ENCODE measurements around the gene MAN1C1.

Gene MAN1C1

DNA sequence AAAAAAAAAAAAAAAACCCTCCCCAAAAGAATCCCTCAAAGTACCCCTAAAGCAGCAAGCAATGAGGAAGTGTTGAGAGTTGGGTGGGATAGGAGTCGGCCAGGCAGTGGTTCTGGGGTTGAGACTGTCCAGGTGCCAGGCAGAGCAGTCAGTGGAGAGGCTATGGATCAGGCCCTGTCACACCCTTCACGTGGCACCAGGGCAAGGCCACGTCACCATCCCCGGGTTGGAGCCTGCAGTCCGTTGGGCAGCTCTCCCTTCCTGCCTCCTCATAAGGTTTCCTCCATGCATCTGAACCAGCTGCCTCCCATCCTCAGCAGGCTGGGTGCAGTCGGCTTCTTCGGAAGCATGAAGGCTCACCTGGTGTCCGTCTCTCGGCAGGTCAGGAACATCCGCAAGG lies 146.9 kb downstream of the MAN1C1 start:
- no peak for DNase-seq (ENCODE audit: low read depth)

GRCh38 chr1:25765136-25765922 lies 148.7 kb downstream of the MAN1C1 start:
- no peak for DNase-seq (ENCODE audit: low read depth)

DNA sequence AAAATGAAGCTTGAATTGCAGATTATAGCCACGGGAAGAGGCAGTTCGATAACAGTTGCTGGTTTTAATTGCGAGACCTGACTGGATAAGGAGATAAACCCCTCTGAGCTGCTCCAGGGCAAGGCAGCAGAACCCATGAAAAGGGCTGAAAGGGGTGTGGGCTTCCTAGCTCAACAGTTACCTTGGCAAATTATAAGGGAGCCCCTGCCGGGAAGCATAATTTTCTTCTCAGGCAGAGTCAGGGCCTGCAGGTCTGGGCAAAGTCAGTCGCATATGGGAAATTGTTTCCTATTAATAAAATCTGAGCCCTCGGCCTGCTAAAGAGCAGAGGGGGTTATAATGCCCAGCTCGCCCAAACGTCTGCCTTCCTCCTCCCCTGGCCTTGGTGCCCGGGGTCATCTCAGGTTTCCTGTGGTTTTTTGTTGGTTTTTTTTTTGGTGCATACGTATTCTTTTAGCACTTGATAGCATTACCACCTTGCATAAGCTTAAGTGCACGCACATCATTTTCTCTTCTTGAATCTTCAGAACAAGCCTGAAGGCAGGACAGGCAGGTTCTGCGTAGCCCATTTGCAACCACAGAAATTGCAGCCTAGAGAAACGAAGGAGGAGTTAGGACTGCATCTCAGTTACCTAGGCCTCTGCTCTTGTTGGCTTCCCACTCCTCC lies 149.5 kb downstream of the MAN1C1 start:
- DNase-seq (ENCODE audit: low read depth), result no peak

GRCh38 chr1:25766721-25767436 lies 150.3 kb downstream of the MAN1C1 start:
- DNase-seq (ENCODE audit: low read depth), result no peak

DNA sequence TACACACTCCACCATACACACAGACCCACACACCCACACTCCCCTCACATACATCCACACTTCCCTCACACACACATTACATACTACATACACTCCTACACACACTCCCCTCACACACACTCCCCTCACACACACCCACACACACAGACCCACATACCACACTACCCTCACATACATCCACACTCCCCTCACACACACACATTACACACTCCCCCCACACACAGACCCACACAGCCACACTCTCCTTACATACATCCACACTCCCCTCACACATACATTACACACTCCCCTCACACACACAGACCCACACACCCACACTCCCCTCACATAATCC lies 150.8 kb downstream of the MAN1C1 start:
- DNase-seq (ENCODE audit: low read depth), result no peak

DNA sequence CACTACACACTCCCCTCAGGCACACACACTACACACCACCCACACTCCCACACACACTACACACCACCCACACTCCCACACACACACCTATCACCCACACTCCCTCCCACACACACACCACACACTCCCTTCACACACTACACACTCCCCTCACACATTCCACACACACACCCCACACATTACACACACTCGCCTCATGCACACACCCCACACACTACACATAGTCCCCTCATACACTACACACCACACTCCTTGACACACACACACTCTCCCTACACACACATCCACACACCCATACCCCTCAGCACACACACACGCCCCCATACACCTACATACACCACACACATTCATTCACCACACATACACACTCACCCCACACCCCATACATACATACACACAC lies 152.4 kb downstream of the MAN1C1 start:
- no peak for DNase-seq (ENCODE audit: low read depth)

DNA sequence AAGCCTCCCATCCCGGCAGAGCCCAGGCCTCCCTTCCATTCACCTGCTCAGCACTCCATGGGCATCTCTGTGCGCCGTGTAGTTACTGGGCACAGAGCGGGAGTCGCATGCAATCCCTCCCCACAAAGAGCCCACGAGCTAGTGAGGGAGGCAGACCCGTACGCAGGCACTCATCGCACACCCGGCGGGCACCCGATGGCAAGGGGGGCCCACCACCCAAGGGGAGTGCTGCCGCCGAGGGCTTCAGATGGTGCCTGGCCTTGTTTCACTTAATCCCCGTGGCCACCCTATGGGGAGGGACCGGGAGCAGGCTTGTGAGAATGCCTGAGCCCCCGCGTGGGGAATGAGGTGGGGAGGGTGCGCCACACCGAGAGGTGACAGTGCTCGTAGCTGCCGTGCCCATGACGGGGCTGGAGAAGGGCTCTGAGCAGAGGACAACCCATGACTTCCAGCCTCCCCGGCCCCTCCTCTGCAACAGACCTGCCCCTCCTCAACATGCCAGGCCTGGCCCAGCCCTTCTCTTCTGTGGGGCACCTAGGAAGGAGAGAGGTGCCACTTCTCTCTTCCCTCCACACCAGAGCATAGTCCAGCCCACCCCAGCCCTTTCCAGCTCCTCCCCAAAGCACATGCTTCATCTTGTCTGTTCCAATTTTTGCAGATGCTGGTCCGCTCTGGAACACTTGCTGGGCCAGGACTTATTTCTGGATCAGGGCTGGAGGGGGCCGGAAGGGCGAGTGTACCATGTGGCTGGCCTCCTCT lies 153.2 kb downstream of the MAN1C1 start:
- no peak for DNase-seq (ENCODE audit: low read depth)

GRCh38 chr1:25770541-25771220 lies 154.1 kb downstream of the MAN1C1 start:
- DNase-seq (ENCODE audit: low read depth), result no peak

DNA sequence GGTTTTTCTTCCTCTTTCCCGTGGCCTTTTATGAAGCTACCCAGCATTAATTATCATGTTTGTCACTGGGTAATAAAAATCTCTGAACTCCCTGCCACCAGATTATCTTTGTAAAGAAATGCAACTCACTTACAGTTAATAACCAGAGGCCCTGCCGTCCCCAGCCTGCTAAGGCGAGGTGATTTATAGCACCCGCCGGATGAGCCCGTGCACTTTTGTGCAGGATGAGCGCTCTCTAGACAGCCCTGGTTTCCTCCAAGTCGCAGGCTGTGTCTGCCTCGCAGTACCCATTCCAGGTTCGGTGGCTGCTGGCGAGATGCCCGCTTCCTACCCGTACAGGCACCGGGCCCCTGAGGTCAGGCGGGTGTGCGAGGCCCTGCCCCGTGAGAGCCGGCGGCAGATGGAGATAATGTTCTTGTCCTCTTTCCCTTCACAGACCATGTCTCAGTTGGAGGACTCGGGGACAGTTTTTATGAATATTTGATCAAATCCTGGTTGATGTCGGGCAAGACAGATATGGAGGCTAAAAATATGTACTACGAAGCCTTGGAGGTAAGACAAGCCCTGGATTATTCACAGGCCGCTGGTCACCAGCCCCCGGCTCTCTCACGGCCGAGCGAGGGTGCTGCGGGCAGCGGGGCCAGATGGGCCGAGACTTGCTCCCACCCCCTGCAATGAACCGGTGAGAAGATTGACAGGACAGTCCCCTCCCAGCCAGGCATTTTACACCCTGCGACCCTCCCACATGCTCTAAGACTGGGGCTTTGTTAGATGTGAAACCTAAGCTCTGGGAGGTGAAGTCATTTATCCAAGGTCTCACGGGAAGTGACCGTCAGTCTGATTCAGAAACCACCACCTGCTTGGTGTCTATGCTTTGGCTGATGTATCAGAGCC lies 154.9 kb downstream of the MAN1C1 start:
- no peak for DNase-seq (ENCODE audit: low read depth)

DNA sequence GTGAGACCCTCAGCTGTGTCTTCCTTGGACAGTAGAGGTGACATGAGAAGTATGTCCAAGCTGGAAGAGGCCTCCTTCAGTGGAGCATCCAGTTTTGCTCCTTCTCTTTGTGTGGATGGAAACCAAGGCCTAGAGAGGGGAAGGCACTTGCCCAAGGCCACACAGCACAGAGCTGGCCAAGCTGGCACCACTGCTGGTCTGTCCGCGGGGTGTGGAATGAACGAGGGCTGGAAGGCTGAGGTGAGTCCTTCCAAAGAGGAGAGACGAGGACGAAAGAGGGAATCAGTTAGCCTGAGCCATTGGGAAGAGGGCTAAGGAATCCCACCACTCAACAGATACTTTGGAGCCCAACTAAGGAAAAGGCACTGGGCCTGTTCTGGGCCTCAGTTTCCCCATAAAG lies 155.6 kb downstream of the MAN1C1 start:
- DNase-seq (ENCODE audit: low read depth), result no peak

- DNase-seq (ENCODE audit: low read depth), result no peak
These were observed 156.2 kb downstream of the MAN1C1 start for GRCh38 chr1:25772692-25773245.

DNA sequence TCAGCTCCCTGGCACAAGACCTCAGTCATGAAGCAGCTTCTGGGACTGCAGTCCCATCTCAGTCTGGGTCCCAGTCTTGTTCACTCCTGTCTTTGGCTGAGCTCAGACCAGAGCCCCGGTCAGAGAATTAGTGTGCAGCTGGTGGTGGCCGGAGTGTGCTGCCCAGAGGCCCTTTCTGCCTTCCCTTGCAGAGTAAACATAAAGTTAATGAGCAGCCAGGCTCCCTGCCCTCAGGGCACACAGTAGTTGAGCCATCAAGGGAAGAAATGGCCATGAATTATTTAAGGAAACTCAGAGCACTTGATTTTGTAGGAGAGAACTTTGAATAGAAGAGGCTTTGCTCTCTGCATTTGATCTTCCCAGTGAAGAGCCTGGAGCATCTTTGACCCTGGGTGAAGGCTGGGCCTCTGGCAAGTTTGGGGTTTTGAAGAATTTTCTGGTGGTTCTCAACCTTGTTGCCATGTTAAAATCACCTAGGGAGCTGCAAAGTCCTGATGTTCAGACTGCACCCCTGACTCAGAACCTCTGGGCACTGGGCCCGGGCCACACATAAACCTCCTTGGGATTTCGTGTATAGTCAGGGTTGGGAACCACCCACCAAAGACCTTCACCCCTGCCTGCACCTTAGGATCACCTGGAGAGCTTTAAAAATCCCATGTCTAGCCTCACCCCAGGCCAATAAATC lies 157.0 kb downstream of the MAN1C1 start:
- no peak for DNase-seq (ENCODE audit: low read depth)

DNA sequence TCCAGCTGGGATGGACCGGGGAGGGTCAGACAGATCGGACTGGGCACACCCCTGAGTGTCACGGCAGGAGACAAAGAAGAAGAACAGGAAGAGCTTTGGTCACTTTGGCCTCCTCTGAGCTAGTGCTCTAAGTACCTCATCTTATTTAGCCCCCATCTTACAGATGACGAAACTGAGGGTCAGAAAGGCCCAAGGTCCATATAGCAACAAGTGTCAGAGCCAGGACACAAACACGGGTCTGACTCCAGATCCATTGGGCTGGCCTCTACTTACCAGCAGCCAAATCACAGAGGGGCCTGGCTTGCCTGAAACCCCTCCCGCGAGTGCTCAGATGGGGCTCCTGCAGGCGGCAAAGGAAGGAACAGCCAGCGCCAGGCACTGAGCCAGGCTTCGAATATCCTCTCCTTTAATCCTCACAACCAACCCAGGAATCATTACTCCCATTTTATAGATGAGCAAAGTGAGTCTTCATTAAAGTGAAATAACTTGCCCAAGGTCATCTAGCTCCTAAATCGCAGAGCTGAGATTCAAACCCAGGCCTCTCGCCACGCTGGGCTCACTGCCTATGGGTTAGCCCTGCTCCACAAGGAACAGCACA lies 157.7 kb downstream of the MAN1C1 start:
- DNase-seq (ENCODE audit: low read depth), result no peak

DNA sequence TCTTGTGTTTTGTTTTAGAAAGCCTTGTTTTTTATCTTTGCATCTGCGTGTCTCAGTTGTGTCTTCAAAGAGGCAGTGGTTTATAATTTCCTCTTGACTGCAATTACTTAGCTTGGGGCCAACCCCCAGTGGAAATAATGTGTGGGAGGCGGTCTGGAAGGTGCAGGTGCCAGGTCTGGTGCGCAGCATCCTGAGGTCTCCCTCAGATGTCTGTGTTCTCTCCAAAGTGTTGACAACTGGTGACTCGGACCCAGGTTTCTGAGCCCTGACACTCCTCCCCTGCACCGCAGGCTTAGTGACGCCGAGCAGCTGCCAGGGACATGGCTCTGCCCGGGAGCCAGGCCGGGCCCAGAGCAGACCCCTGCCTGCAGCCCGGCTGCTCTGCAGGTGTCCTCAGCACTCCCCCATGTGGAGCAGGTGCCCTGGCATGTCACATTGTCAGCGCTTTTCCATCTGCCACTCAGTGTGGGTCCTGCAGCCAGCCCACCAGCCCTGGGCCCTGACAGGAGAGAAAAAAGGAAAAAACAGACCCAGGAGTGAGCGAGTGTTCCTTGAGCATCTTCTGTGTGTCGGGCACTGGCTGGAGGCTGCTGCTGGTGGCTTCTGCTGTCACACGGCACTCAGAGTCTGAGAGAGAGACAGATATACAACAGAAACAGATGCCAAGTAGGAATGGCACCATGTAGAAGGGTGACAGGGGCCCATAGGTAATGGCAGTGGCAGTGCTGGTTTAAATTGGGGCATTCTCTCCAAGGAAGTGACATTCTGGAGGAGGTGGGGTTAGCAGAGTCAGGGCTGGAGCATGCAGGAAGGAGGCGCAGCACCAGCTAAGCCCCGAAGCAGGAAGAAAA lies 158.6 kb downstream of the MAN1C1 start:
- DNase-seq (ENCODE audit: low read depth), result no peak

GRCh38 chr1:25779388-25779787 lies 162.8 kb downstream of the MAN1C1 start:
- no peak for DNase-seq (ENCODE audit: low read depth)

DNA sequence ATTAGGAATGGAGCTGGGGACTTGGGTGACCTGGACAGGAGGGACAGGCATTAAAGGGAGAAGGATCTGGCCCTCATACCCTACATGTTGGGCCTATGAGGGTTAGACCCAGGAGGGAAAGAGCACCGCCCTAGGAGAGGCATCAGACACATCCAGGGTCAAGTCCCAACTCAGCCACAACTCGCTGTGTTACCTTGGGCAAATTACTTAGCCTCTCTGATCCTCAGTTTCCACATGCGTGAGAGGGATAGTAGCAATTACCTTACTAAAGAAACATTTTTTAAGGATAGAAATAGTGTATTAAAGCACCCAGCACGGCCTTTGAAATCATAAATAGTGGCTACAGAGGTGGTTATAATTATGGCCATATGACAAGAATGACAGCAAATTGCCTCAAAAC lies 163.3 kb downstream of the MAN1C1 start:
- no peak for DNase-seq (ENCODE audit: low read depth)

GRCh38 chr1:25780318-25781129 lies 163.9 kb downstream of the MAN1C1 start:
- DNase-seq (ENCODE audit: low read depth), result no peak

DNA sequence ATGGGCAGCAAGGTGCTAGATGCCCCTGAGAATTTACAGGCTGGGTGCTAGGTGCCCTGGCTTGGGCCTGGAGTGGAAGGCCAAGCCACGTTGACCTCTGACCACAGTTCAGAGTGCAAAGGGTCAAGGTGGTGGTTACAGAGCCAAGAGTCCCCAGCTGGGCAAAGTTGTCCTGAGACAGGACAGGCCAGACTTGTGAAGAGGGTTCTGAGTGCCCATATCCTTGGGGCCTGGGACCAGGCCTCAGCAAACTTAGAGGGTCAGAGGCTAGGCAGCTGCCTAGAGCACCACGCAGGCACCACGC lies 164.5 kb downstream of the MAN1C1 start:
- no peak for DNase-seq (ENCODE audit: low read depth)

All from non-pigmented ciliary epithelial cell (primary cell).